K562 (cell line): ENCODE measurements around the gene MAN1A1. TPM values are rescaled to one million over a fixed set of nuclear protein-coding genes. Genes with fewer than 3 reads are reported as not detected.

ENCODE experiments used
- DACH1 ChIP-seq: fragments of 450-650 bp; IDR thresholded peaks from 2 replicates; pipeline ENCODE4 v1.6.1; 2018; ENCODE audit not compliant: partially characterized antibody
- EHMT2 ChIP-seq: fragments of 450-650 bp; IDR thresholded peaks from 2 replicates; pipeline ENCODE4 v1.6.1; 2018; ENCODE audit warnings: antibody characterized with exemption
- IFI16 ChIP-seq: fragments of 250-450 bp; sonication (Bioruptor Pico); IDR thresholded peaks from 2 replicates; pipeline ENCODE4 v2.1.2; 2022; ENCODE audit warnings: mild to moderate bottlenecking, inconsistent platforms
- ILF3 ChIP-seq: fragments of 450-650 bp; IDR thresholded peaks from 2 replicates; pipeline ENCODE4 v1.6.1; 2018; ENCODE audit warnings: antibody characterized with exemption, mild to moderate bottlenecking, moderate library complexity, borderline replicate concordance
- MECOM ChIP-seq: fragments of 250-450 bp; sonication (Bioruptor Pico); IDR thresholded peaks from 2 replicates; pipeline ENCODE4 v1.8.0; 2022; ENCODE audit warnings: inconsistent platforms
- MTA1 ChIP-seq: fragments of 450-650 bp; IDR thresholded peaks from 2 replicates; pipeline ENCODE4 v1.6.1; 2017; ENCODE audit warnings: borderline replicate concordance
- MTF1 ChIP-seq: fragments of 250-450 bp; sonication (Bioruptor Pico); IDR thresholded peaks from 2 replicates; pipeline ENCODE4 v1.9.0; 2021; ENCODE audit warnings: moderate library complexity, mild to moderate bottlenecking, inconsistent platforms, borderline replicate concordance
- POLR3A ChIP-seq: IDR thresholded peaks from 2 replicates; pipeline ENCODE4 v1.6.1; 2011; ENCODE audit warnings: borderline replicate concordance, mild to moderate bottlenecking, moderate library complexity; ENCODE audit not compliant: insufficient read length, insufficient read depth; ENCODE audit errors: extremely low read depth
- TARDBP ChIP-seq: fragments of 450-650 bp; IDR thresholded peaks from 2 replicates; pipeline ENCODE4 v1.6.1; 2016
- TRIM28 ChIP-seq: fragments of 450-650 bp; IDR thresholded peaks from 2 replicates; pipeline ENCODE4 v1.6.1; 2017
- ZEB2 ChIP-seq: fragments of 450-650 bp; IDR thresholded peaks from 2 replicates; pipeline ENCODE4 v1.6.1; 2016
- ZFP91 ChIP-seq: sonication (generic); formaldehyde crosslinking; IDR thresholded peaks from 2 replicates; pipeline ENCODE4 v1.8.0; 2022; ENCODE audit warnings: mild to moderate bottlenecking, missing genetic modification reagents
- ZNF133 ChIP-seq: fragments of 250-450 bp; sonication (Bioruptor Pico); IDR thresholded peaks from 2 replicates; pipeline ENCODE4 v1.4.0; 2020; ENCODE audit warnings: mild to moderate bottlenecking
- ZNF311 ChIP-seq: fragments of 250-450 bp; sonication (Bioruptor Pico); IDR thresholded peaks from 2 replicates; pipeline ENCODE4 v1.4.0; 2020; ENCODE audit warnings: mild to moderate bottlenecking, moderate library complexity
- ZNF584 ChIP-seq: fragments of 200-800 bp; sonication (Bioruptor generic); IDR thresholded peaks from 2 replicates; pipeline ENCODE4 v1.6.1; 2016; ENCODE audit warnings: low read depth, mild to moderate bottlenecking, missing genetic modification characterization, missing compliant biosample characterization
- ZNF695 ChIP-seq: fragments of 450-650 bp; formaldehyde crosslinking; IDR thresholded peaks from 2 replicates; pipeline ENCODE4 v1.4.0; 2020; ENCODE audit warnings: mild to moderate bottlenecking, moderate library complexity
- ZNF778 ChIP-seq: fragments of 450-650 bp; formaldehyde crosslinking; IDR thresholded peaks from 2 replicates; pipeline ENCODE4 v1.4.0; 2020; ENCODE audit warnings: mild to moderate bottlenecking, moderate library complexity
- polyA plus RNA-seq, 8 experiments: library from polyadenylated mRNA; depleted of rRNA in 4 of 8; stranded (reverse) in 5 of 8; unstranded in 3 of 8; fragments of >200 nt; fragmentation: Nextera tagmentation in 2 of 8; fragmentation: Illumina TruSeq in 1 of 8; extraction: Ambion mirVana in 2 of 8; extraction: Trizol in 1 of 8; gene quantifications; 2 replicates each; pipeline versions ENCODE4 v1.2.1 to v1.2.3, GENCODE V29; 2011 to 2014; ENCODE audit warnings: inconsistent platforms in 1 of 8, missing spikeins in 1 of 8
- total RNA-seq, 7 experiments: library from RNA; depleted of rRNA in 6 of 7; stranded (reverse); fragments of >200 nt in 6 of 7; fragmentation: Illumina TruSeq in 2 of 7; extraction: Trizol in 2 of 7; gene quantifications; 2 replicates each; pipeline versions ENCODE4 v1.2.1 to v1.2.3, GENCODE V29; 2011 to 2021; ENCODE audit warnings: low replicate concordance in 1 of 7
- TF ChIP-seq, protein P1 (sequence below): fragments of 250-450 bp; sonication (Bioruptor Pico); IDR thresholded peaks from 2 replicates; pipeline ENCODE4 v1.4.0; 2020; ENCODE audit warnings: mild to moderate bottlenecking

MAN1A1 gene
- total and polyA plus RNA-seq, 9 of the 15 experiments (the other 6 are each of a cell fraction or from before 2014, with no cell fraction given): 24.5 to 78.4 (median 59.7) TPM

GRCh38 chr6:119147101-119148053 is 202.2 kb downstream of the MAN1A1 start (continued):
- 0 out of 2 replicates have a peak, but pooled peaks have one; percentile 61 for TF ChIP-seq EHMT2
- no peak for TF ChIP-seq ZFP91 (CRISPR knock-in tag)
- no peak for TF ChIP-seq ZNF695 (CRISPR knock-in tag)
- TF ChIP-seq ZNF133 (CRISPR knock-in tag): no peak
- no peak for TF ChIP-seq ZNF311
- no peak for TF ChIP-seq POLR3A
- TF ChIP-seq ZNF778 (CRISPR knock-in tag): no peak
- TF ChIP-seq TRIM28: peak; percentile 81
- no peak for TF ChIP-seq DACH1
- TF ChIP-seq TARDBP: no peak
- no peak for TF ChIP-seq MTF1 (CRISPR knock-in tag)
- no peak for TF ChIP-seq ILF3
- TF ChIP-seq ZNF584 (CRISPR knock-in tag): no peak
- no peak for TF ChIP-seq MECOM
- peak; percentile 45; the same call in 1 of the 2 replicates for TF ChIP-seq MTA1
- TF ChIP-seq ZEB2: no peak; the same call in 1 of the 2 replicates
- no peak for TF ChIP-seq IFI16
- TF ChIP-seq, protein P1, sequence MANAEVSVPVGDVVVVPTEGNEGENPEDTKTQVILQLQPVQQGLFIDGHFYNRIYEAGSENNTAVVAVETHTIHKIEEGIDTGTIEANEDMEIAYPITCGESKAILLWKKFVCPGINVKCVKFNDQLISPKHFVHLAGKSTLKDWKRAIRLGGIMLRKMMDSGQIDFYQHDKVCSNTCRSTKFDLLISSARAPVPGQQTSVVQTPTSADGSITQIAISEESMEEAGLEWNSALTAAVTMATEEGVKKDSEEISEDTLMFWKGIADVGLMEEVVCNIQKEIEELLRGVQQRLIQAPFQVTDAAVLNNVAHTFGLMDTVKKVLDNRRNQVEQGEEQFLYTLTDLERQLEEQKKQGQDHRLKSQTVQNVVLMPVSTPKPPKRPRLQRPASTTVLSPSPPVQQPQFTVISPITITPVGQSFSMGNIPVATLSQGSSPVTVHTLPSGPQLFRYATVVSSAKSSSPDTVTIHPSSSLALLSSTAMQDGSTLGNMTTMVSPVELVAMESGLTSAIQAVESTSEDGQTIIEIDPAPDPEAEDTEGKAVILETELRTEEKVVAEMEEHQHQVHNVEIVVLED (CRISPR knock-in tag): no peak
